ENCODE measurements around the gene GALNT11.

GALNT11 gene

DNA sequence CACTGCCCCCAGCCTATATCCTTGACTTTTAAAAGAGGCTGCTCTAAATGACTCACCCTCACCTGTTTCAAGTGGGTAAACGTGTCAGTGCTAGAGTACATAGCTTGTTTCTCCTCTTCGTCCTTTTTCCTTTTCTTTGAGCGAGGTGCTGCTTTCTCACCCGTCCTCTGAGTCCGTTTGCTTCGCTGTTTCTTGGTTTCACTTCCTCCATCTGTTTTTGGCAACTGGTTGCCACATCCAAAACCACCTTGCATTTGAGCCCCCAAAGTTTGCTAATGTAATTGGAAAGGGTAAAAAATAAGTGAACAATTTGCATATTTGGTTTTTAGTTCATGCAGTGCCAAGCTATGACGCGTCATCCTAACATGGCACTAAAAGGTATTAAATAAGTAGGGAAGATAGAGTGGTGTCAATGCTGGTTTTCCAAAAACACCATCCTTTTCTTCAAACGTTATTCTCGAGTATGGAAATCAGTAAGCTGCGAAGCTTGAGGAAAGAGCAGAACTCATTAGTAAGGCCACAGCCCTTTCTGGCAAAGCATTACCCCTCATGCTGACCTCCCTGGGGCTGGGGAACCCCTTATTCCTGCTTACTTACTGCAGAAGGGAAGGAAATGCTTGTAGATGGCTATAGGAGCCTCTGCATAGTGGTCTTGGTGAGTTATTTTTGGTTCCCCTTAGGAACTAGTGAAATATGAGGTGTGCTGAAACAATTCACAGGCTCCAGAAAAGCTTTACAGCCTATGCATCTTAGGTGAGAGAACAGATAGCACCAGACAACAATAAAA is 133.5 kb downstream of the GALNT11 start:
- TF ChIP-seq, protein P1, sequence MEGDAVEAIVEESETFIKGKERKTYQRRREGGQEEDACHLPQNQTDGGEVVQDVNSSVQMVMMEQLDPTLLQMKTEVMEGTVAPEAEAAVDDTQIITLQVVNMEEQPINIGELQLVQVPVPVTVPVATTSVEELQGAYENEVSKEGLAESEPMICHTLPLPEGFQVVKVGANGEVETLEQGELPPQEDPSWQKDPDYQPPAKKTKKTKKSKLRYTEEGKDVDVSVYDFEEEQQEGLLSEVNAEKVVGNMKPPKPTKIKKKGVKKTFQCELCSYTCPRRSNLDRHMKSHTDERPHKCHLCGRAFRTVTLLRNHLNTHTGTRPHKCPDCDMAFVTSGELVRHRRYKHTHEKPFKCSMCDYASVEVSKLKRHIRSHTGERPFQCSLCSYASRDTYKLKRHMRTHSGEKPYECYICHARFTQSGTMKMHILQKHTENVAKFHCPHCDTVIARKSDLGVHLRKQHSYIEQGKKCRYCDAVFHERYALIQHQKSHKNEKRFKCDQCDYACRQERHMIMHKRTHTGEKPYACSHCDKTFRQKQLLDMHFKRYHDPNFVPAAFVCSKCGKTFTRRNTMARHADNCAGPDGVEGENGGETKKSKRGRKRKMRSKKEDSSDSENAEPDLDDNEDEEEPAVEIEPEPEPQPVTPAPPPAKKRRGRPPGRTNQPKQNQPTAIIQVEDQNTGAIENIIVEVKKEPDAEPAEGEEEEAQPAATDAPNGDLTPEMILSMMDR (conservative IDR thresholded peaks at IDR 0.05; ENCODE audit: low read length): no peak
- no peak for DNase-seq (ENCODE audit: low read depth)
- no peak overlapping the region for H3K4me3 ChIP-seq (ENCODE audit: low read length)

DNA sequence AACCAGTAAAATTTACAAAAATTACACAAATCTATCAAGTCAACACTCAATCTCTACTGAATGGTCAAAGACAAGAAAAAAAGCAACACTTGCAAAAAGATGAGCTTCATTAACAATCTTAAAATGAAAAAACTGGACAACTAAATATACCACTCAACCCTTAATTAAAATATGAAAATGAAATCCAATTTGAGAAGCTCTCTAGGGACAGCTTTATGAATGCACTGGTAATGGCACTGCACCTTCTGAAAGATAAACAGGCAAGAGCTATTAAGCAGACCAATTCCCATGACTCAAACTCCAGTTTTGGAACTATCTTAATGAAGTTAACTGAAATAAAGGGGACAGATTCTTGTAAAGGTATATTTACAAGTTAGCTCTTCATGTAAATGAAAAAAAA is 135.7 kb downstream of the GALNT11 start:
- H3K4me3 ChIP-seq (ENCODE audit: low read length): no peak overlapping the region
- no peak for DNase-seq (ENCODE audit: low read depth)
- TF ChIP-seq, protein P1 (conservative IDR thresholded peaks at IDR 0.05; ENCODE audit: low read length): no peak

DNA sequence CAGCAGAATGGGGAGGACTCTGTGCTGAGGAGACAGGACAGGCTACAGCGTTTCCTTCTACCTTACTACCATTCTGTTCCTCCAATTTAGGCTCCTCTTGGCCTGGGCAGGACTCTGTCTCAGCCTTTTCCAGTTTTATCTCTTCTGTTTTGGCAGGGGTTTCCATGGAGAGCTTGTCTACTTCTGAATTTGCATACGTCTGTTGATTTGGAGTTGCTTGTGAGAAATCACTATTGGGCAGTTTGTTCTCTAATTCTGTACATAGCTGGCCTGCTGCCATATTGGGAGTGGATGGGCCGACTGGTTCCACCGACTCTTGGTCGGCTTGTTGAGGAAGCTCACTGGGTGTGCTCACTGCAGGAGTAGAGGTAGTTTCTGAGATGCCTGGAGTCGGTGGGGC is 136.8 kb downstream of the GALNT11 start:
- TF ChIP-seq, protein P1 (conservative IDR thresholded peaks at IDR 0.05; ENCODE audit: low read length): no peak
- no peak for DNase-seq (ENCODE audit: low read depth)
- H3K4me3 ChIP-seq (ENCODE audit: low read length): no peak overlapping the region
